HCEC 1CT (cell line): Measurements from ENCODE around the gene REPS1.
A peak's percentile ranks its signal among the peaks of the same experiment; 100 is the strongest.

Experiments used
- DNase-seq: peaks from one replicate; pipeline ENCODE4 v3.0.0-alpha.2; 2017

REPS1 gene

DNA sequence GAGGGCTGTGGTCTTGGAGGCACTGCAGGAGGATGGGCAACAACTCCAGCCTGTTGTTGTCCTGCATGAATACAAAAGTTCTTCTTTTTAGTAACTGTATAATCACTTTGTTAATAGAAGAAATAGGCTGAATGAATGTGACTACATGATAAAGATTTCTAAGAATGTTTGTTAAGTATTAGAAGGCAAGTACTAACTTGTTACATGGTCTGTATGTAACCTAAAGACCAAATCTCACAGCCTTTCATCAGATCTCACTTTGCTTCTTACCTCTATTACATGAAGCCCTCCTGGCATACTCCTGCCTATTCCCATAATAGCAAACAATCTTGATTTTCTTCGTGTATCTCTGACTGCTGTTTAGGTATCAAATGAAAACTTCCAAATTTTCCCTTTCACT is 73.4 kb downstream of the REPS1 start:
- DNase-seq = no peak

- no peak for DNase-seq
Measured at GRCh38 chr6:138912308-138912707, 75.7 kb downstream of the REPS1 start.

GRCh38 chr6:138909975-138910374 is 78.1 kb downstream of the REPS1 start:
- DNase-seq = no peak

DNA sequence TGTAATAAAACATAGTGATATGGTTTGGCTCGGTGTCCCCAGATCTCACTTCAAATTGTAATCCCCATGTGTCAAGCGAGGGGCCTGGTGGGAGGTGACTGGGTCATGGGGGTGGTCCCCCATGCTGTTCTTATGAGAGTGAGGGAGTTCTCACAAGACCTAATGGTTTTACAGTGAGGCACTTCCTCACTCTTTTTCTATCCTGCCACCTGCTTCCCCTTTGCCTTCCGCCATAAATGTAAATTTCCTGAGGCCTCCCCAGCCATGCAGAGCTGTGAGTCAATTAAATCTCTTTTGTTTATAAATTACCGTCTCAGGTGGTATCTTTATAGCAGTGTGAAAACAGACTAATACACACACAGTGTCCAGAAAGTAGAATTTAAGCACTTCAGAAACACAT is 78.5 kb downstream of the REPS1 start:
- no peak for DNase-seq

- DNase-seq = no peak
Measured at GRCh38 chr6:138907167-138907566, 80.9 kb downstream of the REPS1 start.

DNA sequence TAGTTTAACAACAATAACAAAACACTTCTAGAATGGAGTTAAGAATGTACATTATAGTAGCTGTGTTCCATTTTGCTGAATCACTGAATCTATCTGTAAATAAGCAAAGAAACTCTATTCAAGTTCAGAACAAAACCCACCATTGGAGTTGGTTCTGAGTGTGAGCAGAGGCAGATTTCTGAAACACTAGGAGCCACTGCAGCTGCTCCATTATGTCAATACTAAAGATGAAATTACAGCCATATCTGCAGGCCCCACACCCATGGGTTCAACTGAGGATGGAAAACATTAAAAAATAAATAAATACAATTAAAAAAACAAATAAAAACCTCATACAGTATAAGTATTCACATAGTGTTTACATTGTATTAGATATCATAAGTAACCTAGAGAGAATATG is 91.0 kb downstream of the REPS1 start:
- DNase-seq = no peak

- DNase-seq = no peak
Measured at GRCh38 chr6:138896104-138896756, 91.8 kb downstream of the REPS1 start.

- peak; percentile 37 for DNase-seq
Measured at GRCh38 chr6:138891255-138891986, 96.6 kb downstream of the REPS1 start.

DNA sequence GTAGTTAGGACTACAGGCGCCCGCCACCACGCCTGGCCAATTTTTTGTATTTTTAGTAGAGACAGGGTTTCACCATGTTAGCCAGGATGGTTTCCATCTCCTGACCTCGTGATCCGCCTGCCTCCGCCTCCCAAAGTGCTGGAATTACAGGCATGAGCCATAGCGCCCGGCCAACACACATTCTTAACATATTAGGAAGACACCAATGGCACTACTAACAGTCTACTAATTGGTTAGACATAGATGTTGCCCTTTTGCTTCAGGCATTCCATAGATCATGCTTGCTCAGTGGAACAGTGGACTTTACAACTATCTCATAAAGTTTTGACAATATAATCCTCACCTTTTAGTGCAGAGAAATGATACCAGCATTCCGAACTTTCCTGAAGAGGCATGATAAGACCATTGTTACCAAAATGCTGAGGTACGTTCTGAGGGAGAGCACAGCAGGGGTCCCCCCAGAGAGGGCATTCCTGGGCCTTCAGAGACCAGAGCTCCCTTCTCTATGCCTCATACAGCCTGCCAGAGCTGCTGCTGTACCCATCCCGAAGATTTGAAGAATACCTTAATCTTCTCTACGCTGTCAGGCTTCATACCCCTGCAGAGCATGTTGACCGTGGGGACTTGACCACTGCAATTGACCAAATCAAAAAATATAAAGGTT is 102.8 kb downstream of the REPS1 start:
- DNase-seq = no peak

DNA sequence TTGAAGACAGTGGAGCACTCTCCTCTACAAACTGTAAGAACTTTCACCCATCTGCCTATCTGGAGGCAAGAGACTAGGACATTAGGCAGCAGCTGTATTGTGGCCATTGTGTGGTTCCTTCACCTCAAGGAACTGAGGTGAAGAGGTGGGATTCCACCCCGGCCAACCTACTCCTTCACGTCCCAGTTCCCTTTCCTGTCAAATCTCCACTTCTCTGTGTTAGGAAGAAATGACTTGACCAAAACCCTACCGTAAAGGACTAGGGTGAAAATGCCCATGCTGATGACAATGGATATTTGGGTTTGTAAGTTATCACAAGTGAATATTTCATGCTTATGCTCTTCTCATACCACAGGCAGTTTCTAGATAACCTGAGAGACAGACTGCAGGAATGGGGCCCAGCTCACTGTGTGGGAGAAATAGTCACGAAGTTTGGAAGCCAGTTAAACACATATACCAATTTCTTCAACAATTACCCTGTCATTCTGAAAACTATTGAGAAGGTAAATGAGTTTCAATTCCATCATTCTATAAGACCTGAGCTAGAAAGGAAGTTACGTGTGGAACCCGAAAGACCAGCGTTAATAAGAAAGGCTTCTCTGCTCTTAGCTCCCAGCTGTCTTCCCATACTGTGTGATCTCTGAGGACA is 105.6 kb downstream of the REPS1 start:
- no peak for DNase-seq

DNA sequence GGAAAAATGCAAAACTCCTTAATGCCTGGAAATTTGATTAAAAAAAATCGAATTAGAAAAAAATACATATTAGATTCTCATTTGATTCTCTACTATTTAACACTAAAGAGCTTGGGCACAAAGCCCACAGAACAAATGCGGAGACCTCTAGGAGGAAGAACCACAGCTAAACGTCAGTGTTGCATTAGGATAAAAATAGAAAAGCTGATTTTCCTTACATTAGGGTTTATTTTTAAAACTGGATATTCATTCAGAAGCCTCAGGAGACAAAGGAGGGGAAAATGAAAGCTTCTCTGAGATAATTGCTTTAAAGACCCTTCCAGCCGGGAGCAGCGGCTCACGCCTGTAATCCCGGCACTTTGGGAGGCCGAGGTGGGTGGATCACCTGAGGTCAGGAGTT is 114.9 kb downstream of the REPS1 start:
- DNase-seq = no peak

DNA sequence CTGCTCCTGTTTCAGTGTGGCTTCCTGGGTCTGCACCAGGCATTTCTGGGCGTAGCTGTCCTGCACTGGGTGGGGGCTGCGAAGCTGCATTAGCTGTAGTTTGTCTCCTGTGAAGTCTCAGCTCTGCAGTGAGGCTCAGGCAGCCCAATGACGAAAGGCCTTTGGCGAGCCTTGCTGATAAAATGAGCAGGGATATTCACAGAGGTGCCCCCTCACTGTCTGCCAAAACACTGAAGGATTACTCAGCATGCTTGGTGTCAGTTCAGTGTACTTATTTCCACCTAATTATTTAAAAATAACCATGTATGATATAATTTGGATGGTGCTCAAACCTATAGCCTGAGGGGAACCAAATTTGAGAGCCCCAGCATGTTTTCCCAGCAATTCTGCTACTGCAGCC is 118.7 kb downstream of the REPS1 start:
- no peak for DNase-seq

DNA sequence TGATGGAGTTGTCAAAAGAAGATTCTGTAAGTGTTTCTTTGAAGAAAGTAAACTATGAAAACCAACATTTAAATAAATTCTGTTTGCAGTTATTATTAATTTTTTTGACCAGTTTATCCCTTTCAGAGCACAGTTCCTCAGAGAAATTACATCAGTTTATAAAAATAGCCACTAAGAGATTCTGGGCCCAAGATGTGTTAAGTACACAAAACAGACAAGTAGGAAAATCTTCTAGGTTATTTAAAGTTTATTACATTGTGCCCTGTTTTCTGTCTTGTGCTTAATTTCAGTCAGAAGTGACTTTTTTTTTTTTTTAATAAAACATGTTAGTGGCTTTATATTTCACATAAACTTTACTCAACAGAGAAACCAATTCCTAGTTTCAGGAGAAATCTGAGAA is 119.9 kb downstream of the REPS1 start:
- DNase-seq = no peak

DNA sequence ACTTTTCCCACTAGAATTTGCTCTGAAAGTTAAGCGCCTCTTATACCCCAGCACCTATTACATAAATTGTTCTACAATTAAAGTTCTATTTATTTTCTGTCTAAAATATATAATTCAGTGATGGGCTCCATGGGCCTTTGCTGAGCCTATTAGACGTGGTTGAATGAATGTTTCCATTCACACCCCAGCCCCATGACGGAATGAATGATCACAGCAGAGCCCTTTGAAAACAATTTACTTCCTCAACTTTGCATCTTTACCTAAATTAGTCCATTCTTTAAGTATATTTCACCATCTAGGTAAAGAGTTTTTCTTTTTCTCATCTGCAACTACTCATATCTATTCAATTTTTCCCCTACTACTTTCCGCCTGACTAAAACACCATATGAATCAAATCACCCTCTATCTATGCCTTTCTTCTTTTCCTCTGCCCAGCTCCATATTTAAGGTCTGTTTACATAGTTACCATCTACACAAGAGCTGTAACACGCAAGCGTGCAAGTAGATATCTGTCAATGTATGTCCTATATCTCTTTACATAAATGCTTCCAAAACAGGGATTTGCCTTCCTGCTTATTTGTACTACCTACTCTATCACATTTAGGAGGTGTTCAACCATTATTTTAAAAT is 122.5 kb downstream of the REPS1 start:
- no peak for DNase-seq

DNA sequence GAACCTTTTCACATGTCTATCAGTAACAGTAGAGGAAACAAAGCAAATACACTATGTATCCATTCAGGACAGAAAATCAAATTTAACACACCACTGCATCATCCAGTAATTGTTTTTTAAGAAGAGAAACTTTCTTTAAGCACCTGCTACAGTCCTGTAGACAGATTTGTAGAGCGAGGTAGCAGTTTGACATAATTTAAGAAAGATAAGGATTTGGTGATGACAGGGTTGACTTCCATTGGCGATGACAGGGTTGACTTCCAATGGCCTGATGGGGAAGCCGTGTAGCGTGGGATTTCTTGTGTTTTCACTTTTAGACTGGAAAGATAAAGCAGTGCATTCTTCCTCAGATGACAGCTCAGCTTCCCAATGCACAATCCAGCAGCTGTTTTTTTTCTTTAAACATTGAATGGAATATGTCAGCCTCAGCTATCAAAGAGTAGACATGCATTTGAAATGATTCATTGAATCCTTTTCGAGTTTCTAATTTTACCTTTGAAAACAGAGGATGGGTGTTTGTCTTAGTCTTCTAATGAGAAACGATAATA is 123.6 kb downstream of the REPS1 start:
- no peak for DNase-seq

GRCh38 chr6:138863321-138863720 is 124.7 kb downstream of the REPS1 start:
- no peak for DNase-seq

- DNase-seq = no peak
Measured at GRCh38 chr6:138862456-138862855, 125.6 kb downstream of the REPS1 start.

GRCh38 chr6:138857775-138858174 is 130.3 kb downstream of the REPS1 start:
- no peak for DNase-seq

DNA sequence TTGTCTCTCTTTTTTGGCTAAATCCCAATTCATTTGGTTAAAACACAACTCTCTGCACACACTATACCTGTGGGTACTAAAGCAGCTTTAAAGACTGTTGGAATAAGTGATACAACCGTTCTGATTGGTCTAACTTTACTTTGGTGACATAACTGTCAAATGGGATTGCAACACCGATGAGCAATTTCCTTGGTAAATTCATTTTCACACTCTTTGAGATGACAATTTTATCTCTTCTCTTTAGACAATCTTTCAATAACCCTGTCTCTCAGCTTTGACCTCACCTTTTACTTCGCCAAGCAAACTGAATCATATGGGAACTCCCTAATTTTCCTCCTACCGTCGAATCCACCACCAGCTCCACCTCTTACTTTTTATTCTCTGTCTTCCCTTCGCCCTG is 131.4 kb downstream of the REPS1 start:
- DNase-seq = no peak
